ENCODE results near the gene ZNF606. TPM values are rescaled to one million over a fixed set of nuclear protein-coding genes. Genes with fewer than 3 reads are reported as not detected.

The ZNF606 gene
- total and polyA plus RNA-seq, 2 donors (not counting 1 experiment from before 2014, with no cell fraction given) = 4.7 to 17.5 TPM

- Histone ChIP-seq H3K79me2 (ENCODE audit: control insufficient read depth, insufficient read depth, low read length) (no peaks in the 10 kb centered on the region), H4K20me1 (ENCODE audit: control insufficient read depth, extremely low read depth, insufficient read depth, low read length) (no peaks in the 10 kb centered on the region), H3K36me3 (ENCODE audit: control insufficient read depth, insufficient read depth, low read length) (peaks cover 8% of the 10 kb centered on the region), H3K27me3 (ENCODE audit: control insufficient read depth, insufficient read depth, low read length) (no peaks in the 10 kb centered on the region), H3K4me1 (ENCODE audit: control insufficient read depth, extremely low read depth, insufficient read depth, low read length) (no peaks in the 10 kb centered on the region), H3K9ac (ENCODE audit: insufficient read depth, low read length) (no peak overlapping the region), H3K4me2 (ENCODE audit: extremely low read depth, insufficient read depth, low read length) (no peak overlapping the region), H2AFZ (ENCODE audit: low read length) (no peak overlapping the region), H3K27ac (ENCODE audit: insufficient read depth, low read length) (no peak overlapping the region), H3K9me3 (ENCODE audit: control insufficient read depth, insufficient read depth, low read depth, low read length) (peaks cover 3% of the 10 kb centered on the region), H3K4me3 (replicated peaks in 1 of 4; ENCODE audit: control extremely low read depth in 1 of 4, insufficient read depth in 1 of 4, low read depth in 3 of 4, low read length in 4 of 4) (no peak overlapping the region)
- no peak for TF ChIP-seq EZH2 (IDR thresholded peaks at IDR 0.05; ENCODE audit: low read length, missing control alignments)
- TF ChIP-seq CTCF (conservative IDR thresholded peaks at IDR 0.05 in 1 of 2, IDR thresholded peaks at IDR 0.05 in 1 of 2; ENCODE audit: low read depth in 1 of 2, low read length in 2 of 2) = no peak
- DNase-seq (ENCODE audit: low read depth in 2 of 2) = no peak
Observed at GRCh38 chr19:57992841-57993240, 9.8 kb downstream of the ZNF606 start.

- no peak overlapping the region for H3K4me3 ChIP-seq (replicated peaks in 1 of 4; ENCODE audit: control extremely low read depth in 1 of 4, insufficient read depth in 1 of 4, low read depth in 3 of 4, low read length in 4 of 4)
- no peak overlapping the region for H3K9ac ChIP-seq (ENCODE audit: insufficient read depth, low read length)
- no peak overlapping the region for H2AFZ ChIP-seq (ENCODE audit: low read length)
- no peak for TF ChIP-seq EZH2 (IDR thresholded peaks at IDR 0.05; ENCODE audit: low read length, missing control alignments)
- no peaks in the 10 kb centered on the region for H3K79me2 ChIP-seq (ENCODE audit: control insufficient read depth, insufficient read depth, low read length)
- no peaks in the 10 kb centered on the region for H4K20me1 ChIP-seq (ENCODE audit: control insufficient read depth, extremely low read depth, insufficient read depth, low read length)
- no peak overlapping the region for H3K4me2 ChIP-seq (ENCODE audit: extremely low read depth, insufficient read depth, low read length)
- H3K27ac ChIP-seq (ENCODE audit: insufficient read depth, low read length) = no peak overlapping the region
- peak; percentile 12 to 19 for DNase-seq (ENCODE audit: low read depth in 2 of 2)
- no peaks in the 10 kb centered on the region for H3K4me1 ChIP-seq (ENCODE audit: control insufficient read depth, extremely low read depth, insufficient read depth, low read length)
- H3K9me3 ChIP-seq (ENCODE audit: control insufficient read depth, insufficient read depth, low read depth, low read length) = peaks cover 4% of the 10 kb centered on the region
- H3K36me3 ChIP-seq (ENCODE audit: control insufficient read depth, insufficient read depth, low read length) = peaks cover 2% of the 10 kb centered on the region
- no peaks in the 10 kb centered on the region for H3K27me3 ChIP-seq (ENCODE audit: control insufficient read depth, insufficient read depth, low read length)
Observed at GRCh38 chr19:57978586-57979289, 23.9 kb downstream of the ZNF606 start.

- no peaks in the 10 kb centered on the region for H3K27me3 ChIP-seq (ENCODE audit: control insufficient read depth, insufficient read depth, low read length)
- H3K4me2 ChIP-seq (ENCODE audit: extremely low read depth, insufficient read depth, low read length) = no peak within 1 kb of the TSS
- no peak within 1 kb of the TSS for H3K27ac ChIP-seq (ENCODE audit: insufficient read depth, low read length)
- H3K4me1 ChIP-seq (ENCODE audit: control insufficient read depth, extremely low read depth, insufficient read depth, low read length) = no peaks in the 10 kb centered on the region
- DNase-seq (ENCODE audit: low read depth in 2 of 2) = no peak
- no peaks in the 10 kb centered on the region for H3K79me2 ChIP-seq (ENCODE audit: control insufficient read depth, insufficient read depth, low read length)
- no peaks in the 10 kb centered on the region for H4K20me1 ChIP-seq (ENCODE audit: control insufficient read depth, extremely low read depth, insufficient read depth, low read length)
- no peak for TF ChIP-seq CTCF (conservative IDR thresholded peaks at IDR 0.05 in 1 of 2, IDR thresholded peaks at IDR 0.05 in 1 of 2; ENCODE audit: low read depth in 1 of 2, low read length in 2 of 2)
- TF ChIP-seq EZH2 (IDR thresholded peaks at IDR 0.05; ENCODE audit: low read length, missing control alignments) = no peak
- H3K36me3 ChIP-seq (ENCODE audit: control insufficient read depth, insufficient read depth, low read length) = no peaks in the 10 kb centered on the region
- H2AFZ ChIP-seq (ENCODE audit: low read length) = no peak within 1 kb of the TSS
- H3K9me3 ChIP-seq (ENCODE audit: control insufficient read depth, insufficient read depth, low read depth, low read length) = no peaks in the 10 kb centered on the region
- no peak within 1 kb of the TSS for H3K4me3 ChIP-seq (replicated peaks in 1 of 4; ENCODE audit: control extremely low read depth in 1 of 4, insufficient read depth in 1 of 4, low read depth in 3 of 4, low read length in 4 of 4)
- H3K9ac ChIP-seq (ENCODE audit: insufficient read depth, low read length) = no peak within 1 kb of the TSS
Observed at GRCh38 chr19:57974434-57974833, 28.2 kb downstream of the ZNF606 start, which contains the start of gene C19orf18. Gene C19orf18, minus strand, starts transcription at chr19:57974534. Its CDS starts 102 bp downstream, at chr19:57974432.

Measured in fibroblast of lung (primary cell).